DND-41 (cell line): ENCODE measurements around the gene ARHGEF7.

ENCODE experiments used
- EZH2 ChIP-seq: IDR thresholded peaks from 3 replicates; pipeline ENCODE4 v1.6.1; 2012; ENCODE audit warnings: borderline replicate concordance, low read depth, mild to moderate bottlenecking, moderate library complexity, low read length, inconsistent platforms; ENCODE audit not compliant: severe bottlenecking
- TF ChIP-seq, protein P1 (sequence below): IDR thresholded peaks from 2 replicates; pipeline ENCODE4 v1.5.1; 2012; ENCODE audit warnings: borderline replicate concordance, low read length, moderate library complexity, mild to moderate bottlenecking; ENCODE audit not compliant: poor library complexity, severe bottlenecking; ENCODE audit errors: extremely low read depth

DNA sequence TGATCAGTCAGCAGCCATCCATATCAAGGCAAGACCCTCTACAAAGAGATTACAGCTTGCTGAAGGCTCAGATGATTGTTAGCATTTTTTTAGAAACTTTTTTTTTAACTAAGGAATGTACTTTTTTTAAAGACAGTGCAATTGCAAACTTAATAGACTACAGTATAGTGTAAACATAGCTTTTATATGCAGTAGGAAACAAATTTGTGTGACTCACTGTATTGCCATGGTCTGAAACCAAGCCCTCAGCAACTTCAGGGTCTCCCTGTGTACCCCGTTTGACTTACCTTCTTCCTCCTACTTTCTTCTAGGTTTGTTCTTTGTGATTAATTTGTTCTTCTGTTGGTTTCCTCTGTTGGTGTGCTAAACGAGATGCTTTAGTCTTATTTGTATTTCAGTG is 112.3 kb downstream of the ARHGEF7 start:
- no peak for TF ChIP-seq EZH2
- TF ChIP-seq, protein P1, sequence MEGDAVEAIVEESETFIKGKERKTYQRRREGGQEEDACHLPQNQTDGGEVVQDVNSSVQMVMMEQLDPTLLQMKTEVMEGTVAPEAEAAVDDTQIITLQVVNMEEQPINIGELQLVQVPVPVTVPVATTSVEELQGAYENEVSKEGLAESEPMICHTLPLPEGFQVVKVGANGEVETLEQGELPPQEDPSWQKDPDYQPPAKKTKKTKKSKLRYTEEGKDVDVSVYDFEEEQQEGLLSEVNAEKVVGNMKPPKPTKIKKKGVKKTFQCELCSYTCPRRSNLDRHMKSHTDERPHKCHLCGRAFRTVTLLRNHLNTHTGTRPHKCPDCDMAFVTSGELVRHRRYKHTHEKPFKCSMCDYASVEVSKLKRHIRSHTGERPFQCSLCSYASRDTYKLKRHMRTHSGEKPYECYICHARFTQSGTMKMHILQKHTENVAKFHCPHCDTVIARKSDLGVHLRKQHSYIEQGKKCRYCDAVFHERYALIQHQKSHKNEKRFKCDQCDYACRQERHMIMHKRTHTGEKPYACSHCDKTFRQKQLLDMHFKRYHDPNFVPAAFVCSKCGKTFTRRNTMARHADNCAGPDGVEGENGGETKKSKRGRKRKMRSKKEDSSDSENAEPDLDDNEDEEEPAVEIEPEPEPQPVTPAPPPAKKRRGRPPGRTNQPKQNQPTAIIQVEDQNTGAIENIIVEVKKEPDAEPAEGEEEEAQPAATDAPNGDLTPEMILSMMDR: no peak
